ENCODE data around the gene YJEFN3.

YJEFN3 gene, protein sequence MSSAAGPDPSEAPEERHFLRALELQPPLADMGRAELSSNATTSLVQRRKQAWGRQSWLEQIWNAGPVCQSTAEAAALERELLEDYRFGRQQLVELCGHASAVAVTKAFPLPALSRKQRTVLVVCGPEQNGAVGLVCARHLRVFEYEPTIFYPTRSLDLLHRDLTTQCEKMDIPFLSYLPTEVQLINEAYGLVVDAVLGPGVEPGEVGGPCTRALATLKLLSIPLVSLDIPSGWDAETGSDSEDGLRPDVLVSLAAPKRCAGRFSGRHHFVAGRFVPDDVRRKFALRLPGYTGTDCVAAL

DNA sequence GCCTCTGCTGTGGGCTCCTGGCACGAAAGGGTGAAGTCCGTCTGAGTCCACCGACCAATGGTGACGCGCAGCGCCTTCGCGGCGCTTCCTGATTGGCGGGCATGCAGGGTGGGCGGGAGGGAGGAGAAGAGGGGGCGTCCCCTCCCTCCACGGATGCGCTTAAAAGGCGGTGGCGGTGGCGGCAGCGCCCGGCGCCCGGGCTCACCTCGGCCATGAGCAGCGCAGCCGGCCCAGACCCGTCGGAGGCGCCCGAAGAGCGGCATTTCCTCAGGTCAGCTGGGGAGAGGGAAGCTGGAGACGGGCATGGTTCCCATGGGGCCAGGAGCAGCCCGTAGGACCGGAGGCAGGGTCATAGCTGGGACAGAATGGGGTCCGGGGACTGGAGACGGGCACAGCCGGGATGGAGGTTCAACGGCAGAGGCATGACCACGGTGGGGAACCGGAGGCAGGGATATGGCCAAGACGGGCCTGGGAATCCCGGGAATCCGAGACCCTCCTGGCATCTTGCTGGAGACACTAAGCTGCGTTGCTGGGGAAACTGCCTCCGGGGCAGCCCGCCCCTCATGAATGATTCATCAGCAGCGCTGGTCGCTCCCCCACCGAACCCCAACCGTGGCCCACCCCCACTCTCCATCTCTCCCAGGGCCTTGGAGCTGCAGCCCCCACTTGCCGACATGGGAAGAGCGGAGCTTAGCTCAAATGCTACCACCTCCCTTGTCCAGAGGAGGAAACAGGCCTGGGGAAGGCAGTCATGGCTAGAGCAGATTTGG lies at the start of gene YJEFN3:
TSS of gene YJEFN3 (plus strand) at position 191 of the 770 bp plus-strand sequence. CDS start at position 213, 22 bp downstream.
- DNase-seq: no peak

DNA sequence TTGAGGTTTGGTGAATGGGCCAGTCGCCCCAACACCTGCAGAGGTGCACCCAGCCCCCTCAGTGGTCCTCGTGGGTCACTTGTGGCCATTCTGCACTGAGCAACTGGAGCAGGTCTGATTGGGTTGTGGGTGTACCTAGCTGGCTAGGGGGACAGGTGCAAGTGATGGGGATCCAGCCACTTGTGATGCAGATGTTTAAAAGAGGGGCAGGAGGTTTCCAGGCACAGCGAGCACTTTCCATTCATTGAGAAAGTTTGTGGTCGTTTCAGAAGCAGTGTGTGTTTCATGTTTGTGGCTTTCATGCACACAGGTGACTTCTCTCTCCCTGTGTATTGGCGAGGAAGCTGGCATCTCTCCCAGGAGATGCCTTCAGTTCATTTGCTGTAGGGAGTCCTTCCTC lies 48.0 kb upstream of the YJEFN3 start:
- DNase-seq: no peak

DNA sequence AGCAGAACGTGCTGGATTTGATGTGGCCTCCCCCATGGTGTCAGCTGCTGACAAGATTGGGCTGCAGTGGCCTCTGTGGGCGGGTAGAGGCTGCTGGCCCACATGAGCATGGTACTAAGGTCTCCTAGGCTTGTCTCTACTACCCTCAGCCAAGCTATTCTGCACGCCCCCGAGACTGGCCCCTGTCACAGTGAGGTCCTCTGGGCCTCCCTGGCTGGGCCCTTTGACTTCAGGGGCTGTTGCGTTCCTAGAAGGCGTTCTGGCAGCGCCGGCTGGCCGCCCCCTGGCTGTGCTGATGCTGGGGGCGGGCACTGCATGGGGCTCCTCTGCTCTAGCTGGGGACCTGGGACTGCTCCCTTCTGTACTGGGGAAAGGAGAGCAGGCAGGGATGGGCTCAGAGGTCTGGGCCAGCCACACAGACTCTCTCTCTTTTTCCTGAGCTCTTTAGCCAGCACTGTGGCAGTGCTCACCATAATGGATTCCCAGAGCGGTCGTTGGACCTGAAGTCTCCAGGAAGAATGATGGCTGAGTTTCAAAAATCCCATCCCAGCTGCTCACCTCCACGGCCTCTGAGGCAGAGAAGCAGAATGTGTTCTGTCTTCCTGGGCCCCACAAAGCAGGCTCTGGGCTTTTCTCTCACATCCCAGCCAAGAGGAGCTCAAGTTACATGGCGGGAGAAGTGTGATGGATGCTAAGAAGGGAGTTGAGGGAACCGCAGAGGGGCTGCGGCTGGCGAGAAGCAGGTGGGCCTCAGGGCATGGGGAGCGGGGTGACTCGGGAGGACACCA lies 45.7 kb upstream of the YJEFN3 start:
- DNase-seq: no peak

DNA sequence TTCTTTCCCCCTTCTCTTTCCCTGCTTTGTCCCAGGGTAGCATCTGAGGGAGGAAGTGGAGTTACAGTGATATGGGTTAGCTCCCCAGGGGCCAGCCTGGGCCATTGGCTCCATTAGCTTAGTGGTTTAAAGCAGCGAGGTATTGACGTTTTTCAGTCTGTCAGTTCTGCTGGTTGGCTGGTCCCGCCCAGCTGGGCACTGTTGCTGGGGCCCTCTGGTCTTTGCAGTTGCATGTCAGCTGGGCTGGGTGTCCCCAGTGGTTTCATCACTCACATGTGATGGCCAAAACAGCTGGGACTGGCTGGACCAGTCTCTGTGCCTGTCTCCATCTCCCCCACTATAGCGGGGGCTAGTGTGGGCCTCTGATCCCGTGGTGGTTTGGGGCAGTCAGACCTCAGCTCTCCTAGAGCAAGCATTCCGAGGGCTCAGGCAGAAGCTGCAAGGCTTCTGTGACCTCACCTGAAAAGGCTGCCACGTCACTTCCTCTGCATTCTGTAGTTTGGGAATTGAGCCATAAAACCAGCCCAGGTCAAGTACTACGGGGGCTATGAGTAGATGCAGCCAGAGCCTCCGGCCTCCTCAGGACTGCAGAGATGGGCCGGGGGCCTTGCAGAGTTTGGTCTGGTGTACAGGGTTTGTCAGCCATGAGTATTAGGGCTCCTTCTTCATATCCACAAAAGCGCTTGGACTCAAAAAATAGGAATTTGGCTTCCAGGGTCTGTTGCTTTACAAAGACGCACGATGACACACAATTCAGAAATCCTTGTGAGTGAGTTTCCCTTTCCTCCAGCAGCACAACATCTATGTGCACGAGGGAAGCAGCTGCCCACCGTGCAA lies 43.3 kb upstream of the YJEFN3 start:
- DNase-seq: no peak

DNA sequence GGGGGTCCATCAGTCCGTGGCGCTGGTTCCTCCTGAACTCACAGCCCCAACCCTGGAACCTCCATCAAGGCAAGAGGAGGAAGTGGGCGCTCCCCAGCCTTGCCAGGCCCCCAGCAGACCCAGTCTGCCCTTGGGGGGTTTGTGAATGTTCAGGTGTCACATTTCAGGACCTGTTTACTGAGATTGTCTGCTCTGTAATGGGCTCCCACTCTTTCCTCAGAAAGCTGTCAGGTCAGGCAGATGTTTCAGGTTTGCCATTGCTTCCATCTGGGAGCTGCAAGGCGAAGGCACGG lies 42.8 kb upstream of the YJEFN3 start:
- DNase-seq: no peak

DNA sequence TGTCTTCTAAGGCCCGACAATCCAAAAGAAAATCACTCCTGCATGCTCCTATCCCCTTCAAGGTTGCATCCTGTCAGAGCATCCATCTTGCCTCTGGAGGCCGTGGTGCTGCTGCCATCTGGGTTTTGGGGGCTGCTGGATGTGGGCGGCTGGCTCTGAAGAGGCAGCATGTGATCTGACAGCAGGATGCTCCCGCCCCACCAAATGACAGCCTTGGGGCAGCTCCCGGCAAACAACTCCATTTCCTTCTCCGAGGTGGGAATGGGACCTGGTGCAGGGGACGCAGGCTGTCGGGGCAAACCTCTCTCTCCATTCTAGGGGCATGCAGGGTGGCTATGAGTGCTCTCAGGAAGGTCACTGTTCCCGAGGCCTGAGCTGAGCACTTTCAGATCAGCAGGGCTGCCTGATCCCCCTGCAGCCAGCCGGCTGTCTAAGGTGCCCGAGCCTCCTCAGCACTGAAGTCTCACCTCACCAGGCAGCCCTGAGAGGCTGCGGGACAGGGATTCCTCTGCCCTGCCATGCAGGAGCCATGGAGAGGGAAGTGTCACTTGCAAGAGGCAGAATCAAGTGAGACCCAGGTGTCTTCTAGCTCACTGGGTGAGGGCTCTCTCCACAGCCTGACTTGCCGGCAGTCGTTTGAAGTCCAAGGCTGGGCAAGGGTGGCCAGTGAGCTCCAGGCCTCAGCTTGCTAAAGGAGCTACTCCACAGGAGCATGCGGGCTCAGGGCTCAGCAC lies 42.2 kb upstream of the YJEFN3 start:
- DNase-seq: no peak

DNA sequence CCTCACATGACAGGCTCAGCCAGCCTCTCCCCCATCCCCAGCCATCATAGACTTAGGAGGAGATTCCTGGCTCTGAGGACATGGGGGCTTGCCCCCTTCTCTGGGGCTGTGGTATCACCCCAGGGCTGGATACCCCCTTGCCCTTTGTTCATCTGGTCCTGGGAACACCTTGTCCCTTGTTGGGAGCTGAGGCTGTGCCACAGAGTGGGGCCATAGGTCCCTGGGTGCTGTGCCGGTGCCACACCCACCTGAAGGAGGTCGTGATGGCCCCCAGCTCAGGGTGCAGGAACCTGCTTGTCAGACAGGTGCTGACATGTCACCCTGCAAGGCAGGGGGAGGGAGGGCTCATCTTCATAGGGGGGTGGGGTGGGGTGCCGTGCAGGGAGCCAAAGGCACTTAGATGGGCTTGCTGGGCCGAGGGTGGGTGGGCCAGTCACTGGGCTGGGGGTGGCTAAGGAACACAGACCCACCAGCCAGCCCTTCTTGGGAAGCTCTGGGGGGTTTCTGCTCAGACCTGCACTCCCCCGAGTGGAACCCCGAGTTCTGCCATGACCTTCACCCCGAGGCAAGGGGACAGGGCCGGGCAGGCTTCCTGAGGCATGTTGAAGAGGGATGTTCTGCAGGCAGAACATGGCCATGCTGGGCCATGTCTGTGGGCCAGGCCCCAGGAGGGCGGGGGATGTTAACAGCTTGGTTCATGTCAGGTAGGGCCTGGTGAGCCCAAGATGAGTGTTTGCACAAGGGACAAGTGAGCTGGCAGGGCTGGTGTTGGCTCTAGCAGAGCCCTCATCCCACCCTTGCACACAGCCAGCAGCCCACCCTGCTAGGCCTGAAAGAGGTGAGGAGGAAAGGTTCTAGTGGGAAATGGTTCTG lies 41.4 kb upstream of the YJEFN3 start:
- DNase-seq: no peak

DNA sequence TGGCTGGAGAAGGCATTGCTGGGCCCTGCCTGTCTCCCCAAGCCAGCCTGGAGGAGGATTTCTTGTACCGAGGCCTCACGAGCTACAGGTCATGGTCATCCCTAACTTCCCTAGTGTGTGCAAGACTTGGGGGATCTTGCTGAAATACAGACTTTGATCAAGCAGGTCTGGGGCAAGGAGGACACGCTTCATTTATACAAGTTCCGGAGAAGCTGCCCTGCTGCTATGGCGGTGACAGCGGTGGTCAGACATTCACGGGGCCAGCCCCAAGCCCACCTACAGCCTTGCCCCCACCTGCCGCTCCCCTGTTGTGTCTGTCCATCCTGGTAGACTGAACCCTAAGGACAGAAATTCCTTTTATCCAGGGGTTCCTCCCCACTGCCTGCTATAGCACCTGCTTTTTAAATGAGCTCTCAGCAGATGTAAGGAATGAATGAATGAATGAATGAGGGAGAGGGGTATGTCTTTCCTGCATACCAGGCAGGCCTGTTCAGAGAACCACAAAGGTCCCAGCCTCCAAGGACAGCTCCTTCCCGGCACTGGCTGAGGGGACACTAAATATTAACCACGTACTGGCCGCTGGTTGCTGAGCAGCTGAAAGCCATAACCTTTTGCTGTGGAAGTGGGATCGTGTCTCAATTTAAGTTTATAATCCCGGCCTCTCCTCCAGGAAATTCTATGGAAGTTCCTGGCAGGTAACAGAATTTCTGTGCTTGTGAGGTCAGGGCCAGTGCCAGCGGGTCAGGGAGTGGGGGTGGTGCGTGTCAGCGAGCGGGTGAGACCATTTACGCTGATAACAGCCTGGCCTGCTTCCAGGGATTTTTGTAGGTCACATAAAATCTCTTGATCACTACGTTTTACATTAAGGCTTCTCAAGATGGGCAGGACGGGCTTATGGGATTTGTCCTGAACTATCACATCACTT lies 40.5 kb upstream of the YJEFN3 start:
- no peak for DNase-seq

DNA sequence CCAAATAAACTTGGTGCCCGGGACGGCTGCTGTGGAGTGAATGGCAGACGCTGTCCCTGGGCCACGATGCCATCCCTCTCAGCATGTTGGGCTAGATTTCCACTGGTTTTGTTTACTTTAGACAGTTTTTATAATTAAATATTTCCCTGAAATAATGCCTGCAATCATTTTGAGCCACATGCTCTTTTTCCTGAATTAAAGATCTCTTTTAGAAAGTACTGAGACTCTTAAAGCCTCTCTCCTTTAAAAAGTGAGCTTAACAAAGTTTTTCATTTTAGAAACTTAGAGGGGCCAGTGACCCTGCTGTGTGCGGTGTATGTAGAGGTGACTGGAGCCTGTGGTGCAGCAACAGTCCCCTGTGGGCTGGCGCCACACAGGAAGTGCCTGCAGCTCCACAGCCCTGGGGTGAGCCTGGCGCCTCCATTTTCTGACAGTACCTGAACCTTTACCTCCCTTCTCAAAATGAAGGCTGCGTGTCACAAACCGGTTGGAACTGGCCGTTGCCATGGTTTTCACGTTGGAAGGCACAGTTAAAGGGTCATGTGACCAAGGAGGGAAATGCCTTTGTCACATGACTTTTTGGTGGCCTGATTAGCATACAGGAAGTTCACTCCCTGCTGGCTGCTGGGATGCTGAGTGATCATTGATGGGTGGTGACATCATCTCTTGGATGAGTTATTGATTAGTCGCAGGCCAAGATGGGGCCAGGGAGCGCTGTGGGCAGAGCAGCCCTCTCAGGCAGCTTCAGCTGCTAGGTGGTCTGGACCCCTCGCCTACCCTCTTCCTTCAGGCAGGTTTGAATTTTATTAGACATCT lies 39.6 kb upstream of the YJEFN3 start:
- DNase-seq: no peak

DNA sequence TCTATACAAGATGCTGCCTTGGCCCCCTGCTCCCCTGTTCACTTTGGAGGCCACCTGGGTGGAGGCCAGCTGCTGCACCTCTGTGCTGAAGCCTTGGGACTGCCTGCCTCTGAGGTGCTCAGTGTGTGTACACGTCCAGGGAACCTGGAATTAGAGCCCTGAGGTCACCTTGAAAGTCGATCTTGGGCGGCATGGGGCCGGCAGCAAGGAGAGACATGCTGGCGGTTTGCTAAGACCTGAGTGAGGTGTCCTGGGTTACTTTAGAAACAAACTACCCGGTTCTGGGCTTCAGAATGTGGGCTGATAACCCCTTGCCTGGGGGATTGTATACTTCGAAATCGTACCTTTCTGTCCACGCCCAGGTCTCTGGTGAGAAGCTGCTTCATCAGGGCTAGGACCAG lies 38.9 kb upstream of the YJEFN3 start:
- no peak for DNase-seq

DNA sequence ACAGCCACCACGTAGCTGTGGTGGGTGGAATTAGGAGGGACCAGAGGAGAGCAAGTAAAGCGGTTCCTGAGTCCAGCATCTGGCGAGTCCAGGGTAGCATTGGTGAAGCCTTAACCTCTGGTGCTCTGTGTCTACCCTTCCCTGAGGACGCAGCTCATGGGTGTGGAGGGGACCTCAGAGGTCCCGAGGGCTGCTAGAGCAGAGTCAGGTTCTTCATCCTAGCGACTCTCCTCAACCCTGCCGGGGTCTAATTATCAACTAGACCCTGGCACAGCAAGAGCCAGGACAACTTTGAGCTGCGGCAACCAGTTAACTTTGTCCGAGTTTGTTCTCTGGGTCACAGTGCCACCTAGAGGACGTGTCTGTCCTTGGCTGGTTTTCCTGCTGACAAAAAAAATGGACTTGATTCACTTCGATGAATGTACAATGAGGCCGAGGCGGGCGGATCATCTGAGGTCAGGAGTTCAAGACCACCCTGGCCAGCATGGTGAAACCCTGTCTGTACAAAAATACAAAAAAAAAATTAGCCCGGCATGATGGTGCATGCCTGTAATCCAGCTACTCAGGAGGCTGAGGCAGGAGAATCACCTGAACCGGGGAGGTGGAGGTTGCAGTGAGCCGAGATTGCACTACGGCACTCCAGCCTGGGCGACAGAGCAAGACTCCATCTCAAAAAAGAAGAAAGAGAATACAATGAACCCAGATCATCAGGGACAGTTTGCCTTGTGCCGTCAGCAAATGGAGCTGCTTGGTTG lies 38.3 kb upstream of the YJEFN3 start:
- peak; percentile 13 to 37 for DNase-seq

DNA sequence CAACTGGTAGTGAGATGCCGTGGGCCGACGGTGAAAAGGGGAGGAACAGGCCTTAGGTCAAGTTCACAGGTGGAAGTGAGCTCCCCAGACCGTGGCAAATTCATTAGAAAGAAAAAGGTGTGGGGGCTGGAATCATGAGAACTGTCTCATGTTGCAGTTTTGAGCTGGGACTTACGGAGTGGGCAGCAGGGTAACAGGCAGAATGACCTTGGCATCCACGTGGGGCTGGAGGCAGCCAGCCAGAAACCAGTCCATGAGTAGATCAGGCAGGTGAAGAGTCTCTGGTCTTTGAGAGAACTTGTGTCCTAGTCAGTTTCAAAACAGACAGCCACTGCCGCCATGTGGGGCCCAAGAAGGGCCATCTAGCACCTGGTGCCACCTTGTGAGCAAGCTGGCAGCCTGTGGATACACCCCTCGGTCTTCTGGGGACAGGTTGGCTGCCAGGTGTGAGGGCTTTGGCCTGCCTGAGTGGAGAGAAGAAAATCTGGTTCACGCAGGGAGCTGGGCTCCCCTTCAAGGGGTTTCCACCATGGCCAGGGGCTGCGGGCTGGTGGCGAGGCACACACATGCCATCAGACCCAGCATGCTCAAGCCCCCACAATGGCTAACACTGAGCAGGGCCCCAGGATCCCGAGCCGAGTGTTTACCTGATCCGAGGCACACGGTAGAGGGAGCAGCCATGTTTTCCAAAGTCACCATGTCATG lies 37.2 kb upstream of the YJEFN3 start:
- no peak for DNase-seq

DNA sequence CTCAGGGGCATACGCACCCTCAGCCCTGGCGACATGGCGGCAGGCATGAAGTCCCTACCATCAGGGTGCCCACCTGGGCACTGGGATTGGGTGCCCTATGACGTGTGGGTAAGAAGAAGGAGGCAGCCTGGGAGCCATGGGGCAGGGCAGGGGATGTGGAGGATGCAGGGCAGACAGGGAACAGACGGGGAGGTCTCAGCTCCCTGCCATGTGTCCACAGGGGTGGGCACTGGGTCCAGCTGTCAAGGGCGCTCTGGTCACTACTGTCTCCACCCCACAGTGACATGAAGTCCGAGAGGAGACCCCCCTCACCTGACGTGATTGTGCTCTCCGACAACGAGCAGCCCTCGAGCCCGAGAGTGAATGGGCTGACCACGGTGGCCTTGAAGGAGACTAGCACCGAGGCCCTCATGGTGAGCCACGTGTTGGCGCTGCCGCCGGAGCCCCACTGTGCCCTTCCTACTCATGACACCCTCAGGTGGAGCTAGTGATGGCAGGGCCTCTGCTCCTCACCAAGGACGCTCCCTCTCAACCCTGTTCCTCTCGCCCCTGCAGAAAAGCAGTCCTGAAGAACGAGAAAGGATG lies 36.6 kb upstream of the YJEFN3 start:
- DNase-seq: no peak

DNA sequence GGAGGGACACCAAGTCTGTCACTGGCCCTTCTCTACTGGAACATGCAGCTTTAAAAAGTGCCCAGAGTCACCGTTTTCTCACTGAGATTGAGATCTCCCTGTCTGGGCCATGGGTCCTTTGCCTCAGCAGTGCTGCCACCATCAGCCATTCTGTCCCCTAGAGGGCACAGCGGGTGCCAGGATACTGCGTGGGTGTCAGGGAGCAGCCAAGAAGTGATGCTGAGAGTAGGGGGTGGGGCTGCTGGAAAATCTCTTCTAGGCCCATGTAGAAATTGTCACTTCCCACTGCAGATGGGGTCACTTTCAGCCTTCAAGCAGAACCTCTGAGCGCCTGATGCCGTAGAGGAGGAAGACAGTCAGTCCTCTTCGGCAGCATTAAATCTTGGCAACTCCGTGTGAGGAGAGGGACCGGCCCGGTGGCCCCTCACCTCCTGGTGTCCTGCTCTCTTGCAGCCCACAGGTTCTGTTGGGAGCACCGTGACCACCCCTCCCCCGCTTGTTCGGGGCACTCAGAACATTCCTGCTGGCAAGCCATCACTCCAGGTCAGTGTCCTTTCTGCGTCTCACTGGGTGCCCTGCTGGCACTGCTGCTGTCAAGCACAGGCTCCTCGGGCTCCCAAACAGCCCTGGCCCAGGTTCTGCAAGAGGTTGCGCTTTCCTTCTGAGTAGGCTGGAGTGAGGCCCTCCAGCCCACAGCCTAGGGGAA lies 34.7 kb upstream of the YJEFN3 start:
- DNase-seq: no peak

DNA sequence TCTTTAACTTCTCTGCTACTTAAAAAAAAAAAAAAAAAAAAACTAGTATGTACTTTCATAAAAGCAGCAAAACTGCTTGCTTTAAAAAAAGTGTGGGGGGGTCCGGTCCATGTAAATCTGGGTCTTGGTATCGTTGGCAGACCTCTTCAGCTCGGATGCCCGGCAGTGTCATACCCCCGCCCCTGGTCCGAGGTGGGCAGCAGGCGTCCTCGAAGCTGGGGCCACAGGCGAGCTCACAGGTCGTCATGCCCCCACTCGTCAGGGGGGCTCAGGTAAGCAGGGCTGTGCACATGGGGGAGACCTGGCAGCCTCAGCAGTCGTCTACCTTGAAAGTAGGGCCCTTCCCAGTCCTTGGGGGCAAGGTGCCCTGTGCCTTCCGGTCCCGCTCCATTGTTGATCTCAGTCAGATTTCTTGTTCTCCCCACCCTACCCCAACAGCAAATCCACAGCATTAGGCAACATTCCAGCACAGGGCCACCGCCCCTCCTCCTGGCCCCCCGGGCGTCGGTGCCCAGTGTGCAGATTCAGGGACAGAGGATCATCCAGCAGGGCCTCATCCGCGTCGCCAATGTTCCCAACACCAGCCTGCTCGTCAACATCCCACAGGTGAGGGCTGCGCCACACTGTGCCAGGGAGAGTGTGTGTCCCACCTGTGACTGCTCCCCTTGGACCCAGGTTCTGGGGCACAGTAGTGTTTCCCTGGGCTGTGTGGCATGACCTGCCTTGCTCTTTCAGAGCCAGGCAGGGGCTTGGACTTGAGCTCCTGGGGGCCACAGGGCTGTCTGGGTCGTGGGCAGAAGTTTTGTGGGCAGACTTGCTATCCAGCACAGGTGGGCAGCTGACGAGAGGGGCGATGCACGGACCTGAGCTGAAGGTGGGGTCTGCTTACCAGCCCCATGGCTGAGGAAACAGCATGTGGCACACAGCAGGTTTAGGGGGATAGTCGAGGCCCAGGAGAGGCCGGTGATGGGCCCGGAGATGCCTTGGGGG lies 32.8 kb upstream of the YJEFN3 start:
- DNase-seq: no peak
